ENCODE measurements around the gene RNF169.

DNA sequence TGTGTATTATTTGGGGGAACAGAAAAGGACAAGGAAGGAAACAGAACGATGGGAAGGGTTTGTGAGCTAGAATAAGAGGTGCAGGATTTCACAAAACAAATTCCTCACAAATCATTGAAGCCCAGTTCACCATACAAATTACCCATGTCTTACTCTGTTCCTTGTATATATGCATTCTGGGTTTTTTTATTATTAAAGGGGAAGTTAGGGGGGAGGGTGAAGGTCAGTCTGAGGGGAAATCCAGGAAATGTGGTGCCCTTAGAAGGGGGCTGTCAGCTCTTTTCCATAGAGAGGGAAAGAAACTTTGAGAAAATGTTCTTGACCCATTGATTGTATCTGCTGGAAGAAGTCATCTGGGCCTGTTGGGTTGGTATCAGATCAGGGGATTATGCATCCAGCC is 90.8 kb downstream of the RNF169 start:
- no peak for TF ChIP-seq CTCF (IDR thresholded peaks at IDR 0.05)
- no peak for TF ChIP-seq POLR2A (IDR thresholded peaks at IDR 0.05)

Measured in ovary (tissue), 3 donors.